ENCODE measurements around the gene EPHA3. TPM values are rescaled to one million over a fixed set of nuclear protein-coding genes. Genes with fewer than 3 reads are reported as not detected.

The EPHA3 gene
- total and polyA plus RNA-seq, 9 of the 15 experiments (the other 6 are each of a cell fraction or from before 2014, with no cell fraction given): not detected

DNA sequence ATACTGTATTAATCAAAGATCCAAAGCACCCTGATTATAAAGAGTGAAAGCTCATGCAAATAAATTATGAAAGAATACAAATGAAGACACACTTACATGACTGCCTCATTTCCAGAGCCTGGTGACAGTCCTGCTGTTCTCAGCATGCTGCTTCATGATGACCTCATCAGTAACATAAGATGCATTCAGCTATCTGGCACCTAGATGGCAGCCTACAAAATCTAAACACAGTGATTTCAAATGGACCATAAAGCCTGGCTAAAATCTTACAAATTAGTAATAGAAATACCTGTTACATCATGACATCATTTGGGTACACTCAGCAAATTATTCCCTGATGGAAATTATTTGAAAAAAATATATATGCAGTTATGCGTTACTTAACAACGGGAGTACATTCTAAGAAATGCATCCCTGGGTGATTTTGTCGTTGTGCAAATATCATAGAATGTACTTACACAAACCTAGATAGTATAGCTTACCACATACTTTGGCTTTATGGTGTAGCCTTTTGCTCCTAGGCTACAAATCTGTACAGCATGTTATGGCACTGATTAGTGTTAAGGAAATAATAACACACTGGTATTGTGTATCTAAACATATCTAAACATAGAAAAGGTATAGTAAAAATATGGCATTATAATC, 207.2 kb downstream of the EPHA3 start (continued):
- TF ChIP-seq, protein P1, sequence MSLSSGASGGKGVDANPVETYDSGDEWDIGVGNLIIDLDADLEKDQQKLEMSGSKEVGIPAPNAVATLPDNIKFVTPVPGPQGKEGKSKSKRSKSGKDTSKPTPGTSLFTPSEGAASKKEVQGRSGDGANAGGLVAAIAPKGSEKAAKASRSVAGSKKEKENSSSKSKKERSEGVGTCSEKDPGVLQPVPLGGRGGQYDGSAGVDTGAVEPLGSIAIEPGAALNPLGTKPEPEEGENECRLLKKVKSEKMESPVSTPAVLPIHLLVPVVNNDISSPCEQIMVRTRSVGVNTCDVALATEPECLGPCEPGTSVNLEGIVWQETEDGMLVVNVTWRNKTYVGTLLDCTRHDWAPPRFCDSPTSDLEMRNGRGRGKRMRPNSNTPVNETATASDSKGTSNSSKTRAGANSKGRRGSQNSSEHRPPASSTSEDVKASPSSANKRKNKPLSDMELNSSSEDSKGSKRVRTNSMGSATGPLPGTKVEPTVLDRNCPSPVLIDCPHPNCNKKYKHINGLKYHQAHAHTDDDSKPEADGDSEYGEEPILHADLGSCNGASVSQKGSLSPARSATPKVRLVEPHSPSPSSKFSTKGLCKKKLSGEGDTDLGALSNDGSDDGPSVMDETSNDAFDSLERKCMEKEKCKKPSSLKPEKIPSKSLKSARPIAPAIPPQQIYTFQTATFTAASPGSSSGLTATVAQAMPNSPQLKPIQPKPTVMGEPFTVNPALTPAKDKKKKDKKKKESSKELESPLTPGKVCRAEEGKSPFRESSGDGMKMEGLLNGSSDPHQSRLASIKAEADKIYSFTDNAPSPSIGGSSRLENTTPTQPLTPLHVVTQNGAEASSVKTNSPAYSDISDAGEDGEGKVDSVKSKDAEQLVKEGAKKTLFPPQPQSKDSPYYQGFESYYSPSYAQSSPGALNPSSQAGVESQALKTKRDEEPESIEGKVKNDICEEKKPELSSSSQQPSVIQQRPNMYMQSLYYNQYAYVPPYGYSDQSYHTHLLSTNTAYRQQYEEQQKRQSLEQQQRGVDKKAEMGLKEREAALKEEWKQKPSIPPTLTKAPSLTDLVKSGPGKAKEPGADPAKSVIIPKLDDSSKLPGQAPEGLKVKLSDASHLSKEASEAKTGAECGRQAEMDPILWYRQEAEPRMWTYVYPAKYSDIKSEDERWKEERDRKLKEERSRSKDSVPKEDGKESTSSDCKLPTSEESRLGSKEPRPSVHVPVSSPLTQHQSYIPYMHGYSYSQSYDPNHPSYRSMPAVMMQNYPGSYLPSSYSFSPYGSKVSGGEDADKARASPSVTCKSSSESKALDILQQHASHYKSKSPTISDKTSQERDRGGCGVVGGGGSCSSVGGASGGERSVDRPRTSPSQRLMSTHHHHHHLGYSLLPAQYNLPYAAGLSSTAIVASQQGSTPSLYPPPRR (CRISPR knock-in tag; IDR thresholded peaks at IDR 0.05; ENCODE audit: borderline replicate concordance): no peak
- no peak for TF ChIP-seq DDX20 (tag; IDR thresholded peaks at IDR 0.05; ENCODE audit: low read depth)
- no peak for TF ChIP-seq CBX1 (IDR thresholded peaks at IDR 0.05; ENCODE audit: low read depth)
- no peak for TF ChIP-seq ZKSCAN3 (CRISPR knock-in tag; IDR thresholded peaks at IDR 0.05)
- no peak for TF ChIP-seq ZNF232 (CRISPR knock-in tag; IDR thresholded peaks at IDR 0.05)
- TF ChIP-seq ELF4 (CRISPR knock-in tag; IDR thresholded peaks at IDR 0.05): no peak
- no peak for TF ChIP-seq CREBBP (IDR thresholded peaks at IDR 0.05; ENCODE audit: low read depth, low read length)
- no peak for TF ChIP-seq NCOR1 (IDR thresholded peaks at IDR 0.05)

All from K562 (cell line).